HepG2 (cell line): ENCODE data around the gene CCDC57. TPM values are rescaled to one million over a fixed set of nuclear protein-coding genes. Genes with fewer than 3 reads are reported as not detected.
A peak's percentile ranks its signal among the peaks of the same experiment; 100 is the strongest.

ENCODE experiments used
- ATAD3A ChIP-seq: sonication (generic); formaldehyde crosslinking; IDR thresholded peaks from 2 replicates; pipeline ENCODE4 v1.4.0; 2020; ENCODE audit warnings: missing genetic modification reagents
- KLF9 ChIP-seq: IDR thresholded peaks from 2 replicates; pipeline ENCODE4 v1.6.1; 2016; ENCODE audit warnings: low read depth
- RAD51 ChIP-seq: fragments of 450-650 bp; IDR thresholded peaks from 2 replicates; pipeline ENCODE4 v1.6.1; 2016; ENCODE audit warnings: borderline replicate concordance
- ZBTB8A ChIP-seq: sonication (generic); formaldehyde crosslinking; IDR thresholded peaks from 2 replicates; pipeline ENCODE4 v1.4.0; 2020; ENCODE audit warnings: mild to moderate bottlenecking, low read depth, missing genetic modification reagents, borderline replicate concordance
- ZNF343 ChIP-seq: sonication (generic); formaldehyde crosslinking; IDR thresholded peaks from 2 replicates; pipeline ENCODE4 v1.4.0; 2020; ENCODE audit warnings: mild to moderate bottlenecking, missing genetic modification reagents
- ZNF678 ChIP-seq: sonication (generic); formaldehyde crosslinking; IDR thresholded peaks from 2 replicates; pipeline ENCODE4 v1.4.0; 2020; ENCODE audit warnings: mild to moderate bottlenecking, missing genetic modification reagents
- polyA plus RNA-seq, 8 experiments: library from polyadenylated mRNA; depleted of rRNA in 3 of 8; stranded (reverse) in 7 of 8; unstranded in 1 of 8; fragments of >200 nt; fragmentation: Illumina TruSeq in 4 of 8; extraction: Trizol in 4 of 8; gene quantifications; 2 replicates each; pipeline versions ENCODE4 v1.2.1 to v1.2.3, GENCODE V29; 2011 to 2016; ENCODE audit warnings: low read depth in 4 of 8, missing spikeins in 1 of 8, mixed read lengths in 1 of 8; ENCODE audit not compliant: insufficient read depth in 1 of 8
- total RNA-seq, 5 experiments: library from RNA; depleted of rRNA; stranded (reverse); fragments of >200 nt; fragmentation: Illumina TruSeq; extraction: Trizol; gene quantifications; 2 replicates each; pipeline ENCODE4 v1.2.3, GENCODE V29; 2016; ENCODE audit warnings: low read depth in 1 of 5
- TF ChIP-seq, protein P1 (sequence below): sonication (generic); formaldehyde crosslinking; IDR thresholded peaks from 2 replicates; pipeline ENCODE4 v1.5.0; 2020; ENCODE audit warnings: mild to moderate bottlenecking, missing genetic modification reagents, borderline replicate concordance
- TF ChIP-seq, protein P2 (sequence below): sonication (generic); formaldehyde crosslinking; IDR thresholded peaks from 2 replicates; pipeline ENCODE4 v1.8.1; 2023; ENCODE audit warnings: missing genetic modification reagents, mild to moderate bottlenecking, borderline replicate concordance
- TF ChIP-seq, protein P3 (sequence below): fragments of 450-650 bp; IDR thresholded peaks from 2 replicates; pipeline ENCODE4 v1.6.1; 2017
- TF ChIP-seq, protein P4 (sequence below): sonication (generic); formaldehyde crosslinking; IDR thresholded peaks from 2 replicates; pipeline ENCODE4 v1.4.0; 2020; ENCODE audit warnings: mild to moderate bottlenecking, missing genetic modification reagents

The CCDC57 gene
- total and polyA plus RNA-seq, 2 of the 13 experiments (the other 11 are each of a cell fraction or from before 2014, with no cell fraction given): 59.3 to 59.9 TPM

DNA sequence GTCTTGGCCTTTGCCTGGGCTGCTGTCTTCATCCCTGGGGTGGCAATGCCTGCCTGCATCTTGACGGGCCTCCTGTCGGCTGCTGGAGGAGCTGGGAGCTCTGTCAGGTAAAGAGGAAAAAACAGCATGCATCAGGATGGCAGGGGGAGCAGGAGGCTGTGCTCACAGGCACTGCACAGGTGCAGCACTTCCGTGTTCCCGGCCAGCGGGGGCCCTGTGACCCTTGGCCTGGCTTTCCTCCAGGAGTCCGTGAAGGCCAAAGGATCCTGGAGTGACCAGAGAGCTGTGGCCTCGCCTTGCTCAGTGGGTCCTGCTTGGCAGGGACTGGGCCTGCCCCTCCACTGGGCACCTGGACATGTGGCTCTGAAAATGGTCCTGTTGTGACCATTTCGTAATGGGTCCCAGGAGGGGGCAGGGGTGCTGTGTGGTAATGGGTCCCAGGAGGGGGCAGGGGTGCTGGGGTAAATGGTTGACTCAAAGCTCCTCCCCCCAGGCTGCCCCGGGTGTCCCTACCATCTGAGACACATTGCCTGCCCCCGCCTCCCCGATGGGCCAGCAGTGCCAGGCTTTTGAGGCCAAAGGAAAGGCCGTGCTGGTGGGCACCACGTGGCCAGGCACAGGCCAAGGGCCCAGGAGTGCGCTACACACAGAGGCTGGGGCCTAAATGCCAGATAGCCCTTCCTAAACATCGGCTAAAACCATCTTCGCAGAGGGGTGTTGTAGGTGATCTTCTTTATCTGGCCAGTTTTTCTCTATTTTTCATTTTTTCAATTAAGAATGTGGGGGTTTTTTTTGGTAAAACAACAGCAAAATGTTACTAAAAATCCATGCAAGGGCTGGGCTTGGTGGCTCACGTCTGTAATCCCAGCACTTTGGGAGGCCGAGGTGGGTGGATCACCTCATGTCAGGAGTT, 110.6 kb downstream of the CCDC57 start (continued):
- TF ChIP-seq, protein P1, sequence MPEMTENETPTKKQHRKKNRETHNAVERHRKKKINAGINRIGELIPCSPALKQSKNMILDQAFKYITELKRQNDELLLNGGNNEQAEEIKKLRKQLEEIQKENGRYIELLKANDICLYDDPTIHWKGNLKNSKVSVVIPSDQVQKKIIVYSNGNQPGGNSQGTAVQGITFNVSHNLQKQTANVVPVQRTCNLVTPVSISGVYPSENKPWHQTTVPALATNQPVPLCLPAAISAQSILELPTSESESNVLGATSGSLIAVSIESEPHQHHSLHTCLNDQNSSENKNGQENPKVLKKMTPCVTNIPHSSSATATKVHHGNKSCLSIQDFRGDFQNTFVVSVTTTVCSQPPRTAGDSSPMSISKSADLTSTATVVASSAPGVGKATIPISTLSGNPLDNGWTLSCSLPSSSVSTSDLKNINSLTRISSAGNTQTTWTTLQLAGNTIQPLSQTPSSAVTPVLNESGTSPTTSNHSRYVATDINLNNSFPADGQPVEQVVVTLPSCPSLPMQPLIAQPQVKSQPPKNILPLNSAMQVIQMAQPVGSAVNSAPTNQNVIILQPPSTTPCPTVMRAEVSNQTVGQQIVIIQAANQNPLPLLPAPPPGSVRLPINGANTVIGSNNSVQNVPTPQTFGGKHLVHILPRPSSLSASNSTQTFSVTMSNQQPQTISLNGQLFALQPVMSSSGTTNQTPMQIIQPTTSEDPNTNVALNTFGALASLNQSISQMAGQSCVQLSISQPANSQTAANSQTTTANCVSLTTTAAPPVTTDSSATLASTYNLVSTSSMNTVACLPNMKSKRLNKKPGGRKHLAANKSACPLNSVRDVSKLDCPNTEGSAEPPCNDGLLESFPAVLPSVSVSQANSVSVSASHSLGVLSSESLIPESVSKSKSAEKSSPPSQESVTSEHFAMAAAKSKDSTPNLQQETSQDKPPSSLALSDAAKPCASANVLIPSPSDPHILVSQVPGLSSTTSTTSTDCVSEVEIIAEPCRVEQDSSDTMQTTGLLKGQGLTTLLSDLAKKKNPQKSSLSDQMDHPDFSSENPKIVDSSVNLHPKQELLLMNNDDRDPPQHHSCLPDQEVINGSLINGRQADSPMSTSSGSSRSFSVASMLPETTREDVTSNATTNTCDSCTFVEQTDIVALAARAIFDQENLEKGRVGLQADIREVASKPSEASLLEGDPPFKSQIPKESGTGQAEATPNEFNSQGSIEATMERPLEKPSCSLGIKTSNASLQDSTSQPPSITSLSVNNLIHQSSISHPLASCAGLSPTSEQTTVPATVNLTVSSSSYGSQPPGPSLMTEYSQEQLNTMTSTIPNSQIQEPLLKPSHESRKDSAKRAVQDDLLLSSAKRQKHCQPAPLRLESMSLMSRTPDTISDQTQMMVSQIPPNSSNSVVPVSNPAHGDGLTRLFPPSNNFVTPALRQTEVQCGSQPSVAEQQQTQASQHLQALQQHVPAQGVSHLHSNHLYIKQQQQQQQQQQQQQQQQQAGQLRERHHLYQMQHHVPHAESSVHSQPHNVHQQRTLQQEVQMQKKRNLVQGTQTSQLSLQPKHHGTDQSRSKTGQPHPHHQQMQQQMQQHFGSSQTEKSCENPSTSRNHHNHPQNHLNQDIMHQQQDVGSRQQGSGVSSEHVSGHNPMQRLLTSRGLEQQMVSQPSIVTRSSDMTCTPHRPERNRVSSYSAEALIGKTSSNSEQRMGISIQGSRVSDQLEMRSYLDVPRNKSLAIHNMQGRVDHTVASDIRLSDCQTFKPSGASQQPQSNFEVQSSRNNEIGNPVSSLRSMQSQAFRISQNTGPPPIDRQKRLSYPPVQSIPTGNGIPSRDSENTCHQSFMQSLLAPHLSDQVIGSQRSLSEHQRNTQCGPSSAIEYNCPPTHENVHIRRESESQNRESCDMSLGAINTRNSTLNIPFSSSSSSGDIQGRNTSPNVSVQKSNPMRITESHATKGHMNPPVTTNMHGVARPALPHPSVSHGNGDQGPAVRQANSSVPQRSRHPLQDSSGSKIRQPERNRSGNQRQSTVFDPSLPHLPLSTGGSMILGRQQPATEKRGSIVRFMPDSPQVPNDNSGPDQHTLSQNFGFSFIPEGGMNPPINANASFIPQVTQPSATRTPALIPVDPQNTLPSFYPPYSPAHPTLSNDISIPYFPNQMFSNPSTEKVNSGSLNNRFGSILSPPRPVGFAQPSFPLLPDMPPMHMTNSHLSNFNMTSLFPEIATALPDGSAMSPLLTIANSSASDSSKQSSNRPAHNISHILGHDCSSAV (CRISPR knock-in tag): no peak
- TF ChIP-seq, protein P2, sequence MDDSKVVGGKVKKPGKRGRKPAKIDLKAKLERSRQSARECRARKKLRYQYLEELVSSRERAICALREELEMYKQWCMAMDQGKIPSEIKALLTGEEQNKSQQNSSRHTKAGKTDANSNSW (CRISPR knock-in tag): no peak
- no peak for TF ChIP-seq ZNF343 (CRISPR knock-in tag)
- TF ChIP-seq ATAD3A (CRISPR knock-in tag): no peak
- peak; percentile 69; the same call in 1 of the 2 replicates for TF ChIP-seq KLF9 (CRISPR knock-in tag)
- TF ChIP-seq, protein P3, sequence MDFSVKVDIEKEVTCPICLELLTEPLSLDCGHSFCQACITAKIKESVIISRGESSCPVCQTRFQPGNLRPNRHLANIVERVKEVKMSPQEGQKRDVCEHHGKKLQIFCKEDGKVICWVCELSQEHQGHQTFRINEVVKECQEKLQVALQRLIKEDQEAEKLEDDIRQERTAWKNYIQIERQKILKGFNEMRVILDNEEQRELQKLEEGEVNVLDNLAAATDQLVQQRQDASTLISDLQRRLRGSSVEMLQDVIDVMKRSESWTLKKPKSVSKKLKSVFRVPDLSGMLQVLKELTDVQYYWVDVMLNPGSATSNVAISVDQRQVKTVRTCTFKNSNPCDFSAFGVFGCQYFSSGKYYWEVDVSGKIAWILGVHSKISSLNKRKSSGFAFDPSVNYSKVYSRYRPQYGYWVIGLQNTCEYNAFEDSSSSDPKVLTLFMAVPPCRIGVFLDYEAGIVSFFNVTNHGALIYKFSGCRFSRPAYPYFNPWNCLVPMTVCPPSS: no peak
- TF ChIP-seq ZBTB8A (CRISPR knock-in tag): no peak
- TF ChIP-seq, protein P4, sequence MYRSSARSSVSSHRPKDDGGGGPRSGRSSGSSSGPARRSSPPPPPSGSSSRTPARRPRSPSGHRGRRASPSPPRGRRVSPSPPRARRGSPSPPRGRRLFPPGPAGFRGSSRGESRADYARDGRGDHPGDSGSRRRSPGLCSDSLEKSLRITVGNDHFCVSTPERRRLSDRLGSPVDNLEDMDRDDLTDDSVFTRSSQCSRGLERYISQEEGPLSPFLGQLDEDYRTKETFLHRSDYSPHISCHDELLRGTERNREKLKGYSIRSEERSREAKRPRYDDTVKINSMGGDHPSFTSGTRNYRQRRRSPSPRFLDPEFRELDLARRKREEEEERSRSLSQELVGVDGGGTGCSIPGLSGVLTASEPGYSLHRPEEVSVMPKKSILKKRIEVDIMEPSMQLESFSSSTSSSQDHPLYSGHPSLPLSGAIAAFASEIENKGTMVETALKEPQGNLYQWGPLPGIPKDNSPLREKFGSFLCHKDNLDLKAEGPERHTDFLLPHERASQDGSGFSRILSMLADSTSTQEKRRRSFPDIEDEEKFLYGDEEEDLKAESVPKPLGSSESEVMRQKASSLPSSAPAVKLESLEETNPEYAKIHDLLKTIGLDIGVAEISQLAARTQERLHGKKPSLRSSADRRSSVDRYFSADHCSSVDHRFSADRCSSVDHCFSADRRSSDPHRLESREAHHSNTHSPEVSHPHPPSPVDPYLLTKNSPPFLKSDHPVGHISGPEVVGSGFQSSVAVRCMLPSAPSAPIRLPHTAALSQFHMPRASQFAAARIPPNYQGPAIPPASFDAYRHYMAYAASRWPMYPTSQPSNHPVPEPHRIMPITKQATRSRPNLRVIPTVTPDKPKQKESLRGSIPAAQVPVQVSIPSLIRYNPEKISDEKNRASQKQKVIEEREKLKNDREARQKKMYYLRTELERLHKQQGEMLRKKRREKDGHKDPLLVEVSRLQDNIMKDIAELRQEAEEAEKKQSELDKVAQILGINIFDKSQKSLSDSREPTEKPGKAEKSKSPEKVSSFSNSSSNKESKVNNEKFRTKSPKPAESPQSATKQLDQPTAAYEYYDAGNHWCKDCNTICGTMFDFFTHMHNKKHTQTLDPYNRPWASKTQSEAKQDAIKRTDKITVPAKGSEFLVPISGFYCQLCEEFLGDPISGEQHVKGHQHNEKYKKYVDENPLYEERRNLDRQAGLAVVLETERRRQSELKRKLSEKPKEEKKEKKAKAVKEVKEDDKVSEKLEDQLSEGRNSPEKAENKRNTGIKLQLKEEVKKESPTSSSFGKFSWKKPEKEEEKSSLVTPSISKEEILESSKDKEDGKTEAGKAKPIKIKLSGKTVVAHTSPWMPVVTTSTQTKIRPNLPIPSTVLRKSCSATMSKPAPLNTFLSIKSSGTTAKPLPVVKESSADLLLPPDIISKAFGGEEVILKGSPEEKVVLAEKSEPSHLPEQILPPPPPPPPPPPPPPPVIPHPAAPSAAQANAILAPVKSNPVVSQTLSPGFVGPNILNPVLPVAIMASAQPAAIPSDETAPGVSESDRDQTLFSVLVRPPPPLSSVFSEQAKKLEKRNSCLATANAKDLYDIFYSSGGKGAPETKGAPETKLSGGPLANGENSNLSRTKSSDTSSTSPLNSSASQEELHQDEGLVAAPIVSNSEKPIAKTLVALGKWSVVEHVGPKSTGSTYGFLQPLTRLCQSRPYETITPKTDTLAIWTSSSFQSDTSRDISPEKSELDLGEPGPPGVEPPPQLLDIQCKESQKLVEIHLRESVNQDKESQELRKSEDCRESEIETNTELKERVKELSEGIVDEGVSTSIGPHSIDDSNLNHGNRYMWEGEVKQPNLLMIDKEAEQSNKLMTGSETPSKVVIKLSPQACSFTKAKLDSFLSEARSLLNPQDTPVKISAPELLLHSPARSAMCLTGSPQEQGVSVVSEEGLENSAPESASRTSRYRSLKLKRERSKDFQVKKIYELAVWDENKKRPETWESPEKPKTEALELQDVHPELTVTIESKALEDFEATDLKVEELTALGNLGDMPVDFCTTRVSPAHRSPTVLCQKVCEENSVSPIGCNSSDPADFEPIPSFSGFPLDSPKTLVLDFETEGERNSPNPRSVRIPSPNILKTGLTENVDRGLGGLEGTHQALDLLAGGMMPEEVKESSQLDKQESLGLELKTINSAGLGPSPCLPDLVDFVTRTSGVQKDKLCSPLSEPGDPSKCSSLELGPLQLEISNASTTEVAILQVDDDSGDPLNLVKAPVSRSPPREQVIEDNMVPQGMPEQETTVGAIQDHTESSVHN (CRISPR knock-in tag): no peak
- TF ChIP-seq ZNF678 (CRISPR knock-in tag): no peak; the same call in 1 of the 2 replicates
- no peak for TF ChIP-seq RAD51
